NT2/D1 (cell line): Measurements from ENCODE around the gene C1QB.

Source experiments
- DNase-seq: peaks from one replicate; pipeline ENCODE4 v3.0.0-alpha.2; 2011; ENCODE audit warnings: low read depth, low spot score
- H3K27me3 ChIP-seq: 2 replicates; pipeline ENCODE4 v1.6.0; 2011; ENCODE audit warnings: mild to moderate bottlenecking; ENCODE audit not compliant: insufficient read length, insufficient read depth
- H3K36me3 ChIP-seq: 2 replicates; pipeline ENCODE4 v1.6.1; 2011; ENCODE audit warnings: mild to moderate bottlenecking, low read length, mixed read lengths; ENCODE audit not compliant: insufficient read depth, insufficient read length
- H3K4me1 ChIP-seq: 2 replicates; pipeline ENCODE4 v1.5.1; 2011; ENCODE audit not compliant: insufficient read depth, insufficient read length
- H3K4me3 ChIP-seq: 2 replicates; pipeline ENCODE4 v1.5.1; 2011; ENCODE audit warnings: low read depth; ENCODE audit not compliant: insufficient read length
- H3K9ac ChIP-seq: 2 replicates; pipeline ENCODE4 v1.6.0; 2011; ENCODE audit warnings: low read depth; ENCODE audit not compliant: insufficient read length
- H3K9me3 ChIP-seq: 2 replicates; pipeline ENCODE4 v1.5.1; 2011; ENCODE audit warnings: mild to moderate bottlenecking, low read length; ENCODE audit not compliant: insufficient read depth
- SUZ12 ChIP-seq: IDR thresholded peaks from 2 replicates; pipeline ENCODE4 v1.6.1; 2011; ENCODE audit not compliant: insufficient read length, insufficient read depth; ENCODE audit errors: extremely low read depth
- YY1 ChIP-seq: IDR thresholded peaks from 2 replicates; pipeline ENCODE4 v1.6.1; 2011; ENCODE audit not compliant: insufficient read length, insufficient read depth
- ZNF274 ChIP-seq: IDR thresholded peaks from 2 replicates; pipeline ENCODE4 v1.6.1; 2011; ENCODE audit warnings: mild to moderate bottlenecking, low read depth, low read length

Gene C1QB

GRCh38 chr1:22687191-22687590 is 34.2 kb downstream of the C1QB start:
- no peaks in the 10 kb centered on the region for H3K9me3 ChIP-seq
- no peak for DNase-seq
- no peaks in the 10 kb centered on the region for H3K36me3 ChIP-seq
- H3K4me3 ChIP-seq = no peak overlapping the region
- H3K27me3 ChIP-seq = no peaks in the 10 kb centered on the region
- TF ChIP-seq YY1 = no peak
- TF ChIP-seq ZNF274 = no peak
- no peak for TF ChIP-seq SUZ12
- H3K9ac ChIP-seq = no peak overlapping the region
- peaks cover 7% of the 10 kb centered on the region for H3K4me1 ChIP-seq

- no peaks in the 10 kb centered on the region for H3K36me3 ChIP-seq
- H3K9me3 ChIP-seq = no peaks in the 10 kb centered on the region
- no peak overlapping the region for H3K4me3 ChIP-seq
- no peak overlapping the region for H3K9ac ChIP-seq
- no peak for DNase-seq
- no peaks in the 10 kb centered on the region for H3K27me3 ChIP-seq
- peaks cover 7% of the 10 kb centered on the region for H3K4me1 ChIP-seq
- no peak for TF ChIP-seq ZNF274
- no peak for TF ChIP-seq YY1
Observed at GRCh38 chr1:22688466-22688865, 35.4 kb downstream of the C1QB start.

GRCh38 chr1:22689505-22689904 is 36.5 kb downstream of the C1QB start:
- Histone ChIP-seq H3K4me3 (no peak overlapping the region), H3K9ac (no peak overlapping the region), H3K4me1 (peaks cover 7% of the 10 kb centered on the region), H3K27me3 (no peaks in the 10 kb centered on the region), H3K9me3 (no peaks in the 10 kb centered on the region), H3K36me3 (no peaks in the 10 kb centered on the region)
- no peak for TF ChIP-seq YY1
- TF ChIP-seq SUZ12 = no peak
- no peak for TF ChIP-seq ZNF274
- no peak for DNase-seq

- TF ChIP-seq SUZ12 (no peak), ZNF274 (no peak), YY1 (no peak)
- no peak for DNase-seq
- no peaks in the 10 kb centered on the region for H3K36me3 ChIP-seq
Observed at GRCh38 chr1:22691031-22691753, 38.2 kb downstream of the C1QB start.

GRCh38 chr1:22694172-22694571 is 41.1 kb downstream of the C1QB start:
- H3K4me1 ChIP-seq = peaks cover 5% of the 10 kb centered on the region
- H3K27me3 ChIP-seq = no peaks in the 10 kb centered on the region
- H3K9me3 ChIP-seq = no peaks in the 10 kb centered on the region
- DNase-seq = no peak
- TF ChIP-seq SUZ12 (no peak), YY1 (no peak), ZNF274 (no peak)
- H3K9ac ChIP-seq = no peak overlapping the region
- H3K4me3 ChIP-seq = no peak overlapping the region
- H3K36me3 ChIP-seq = no peaks in the 10 kb centered on the region

More at GRCh38 chr1:22691031-22691753, 38.2 kb downstream of the C1QB start:
- H3K4me3 ChIP-seq = no peak overlapping the region
- H3K9ac ChIP-seq = no peak overlapping the region
- peaks cover 5% of the 10 kb centered on the region for H3K4me1 ChIP-seq
- no peaks in the 10 kb centered on the region for H3K9me3 ChIP-seq
- H3K27me3 ChIP-seq = no peaks in the 10 kb centered on the region

- Histone ChIP-seq H3K4me3 (no peak overlapping the region), H3K9me3 (no peaks in the 10 kb centered on the region), H3K4me1 (no peaks in the 10 kb centered on the region), H3K36me3 (no peaks in the 10 kb centered on the region), H3K27me3 (no peaks in the 10 kb centered on the region), H3K9ac (no peak overlapping the region)
- TF ChIP-seq YY1 (no peak), ZNF274 (no peak), SUZ12 (no peak)
- no peak for DNase-seq
Observed at GRCh38 chr1:22696610-22697009, 43.6 kb downstream of the C1QB start.

GRCh38 chr1:22697980-22698379 is 44.9 kb downstream of the C1QB start:
- no peak overlapping the region for H3K4me3 ChIP-seq
- H3K9me3 ChIP-seq = no peaks in the 10 kb centered on the region
- TF ChIP-seq SUZ12 = no peak
- no peak for TF ChIP-seq YY1
- TF ChIP-seq ZNF274 = no peak
- no peaks in the 10 kb centered on the region for H3K36me3 ChIP-seq
- no peaks in the 10 kb centered on the region for H3K27me3 ChIP-seq
- H3K4me1 ChIP-seq = no peaks in the 10 kb centered on the region
- no peak for DNase-seq
- no peak overlapping the region for H3K9ac ChIP-seq
